SK-MEL-5 (cell line): Measurements from ENCODE around the gene H2AZ1. TPM values are rescaled to one million over a fixed set of nuclear protein-coding genes. Genes with fewer than 3 reads are reported as not detected.
"Not testable (repeated sequence)": the region's sequence is repeated elsewhere in the genome, so short reads cannot be mapped to it uniquely, and the experiment has no call there.

Experiments
- DNase-seq: peaks from one replicate; pipeline ENCODE4 v3.0.0-alpha.2; 2016; ENCODE audit warnings: low read depth, low spot score
- in situ Hi-C: cut with HindIII; loops from 2 replicates; pipeline ENCODE4 v1.10.0; 2016; ENCODE audit warnings: low sequenced_read_pairs, high pct_unique_total_duplicates, low pct_unique_long_range_greater_than_20kb
- polyA plus RNA-seq, 2 experiments: library from polyadenylated mRNA; depleted of rRNA; stranded (reverse); fragments of >200 nt; gene quantifications; 2 replicates each; pipeline ENCODE4 v1.2.3, GENCODE V29; 2015
- total RNA-seq: library from RNA; depleted of rRNA; stranded (reverse); fragments of >200 nt; shearing (Covaris generic); gene quantifications from 2 replicates; pipeline ENCODE4 v1.2.3, GENCODE V29; 2014; rRNA removed

Gene H2AZ1
- total RNA-seq = 837 and 844 TPM in 2 replicates
- polyA plus RNA-seq (2015; cell fraction: cytosol; rRNA removed) = 587 and 591 TPM in 2 replicates
- polyA plus RNA-seq (2015; cell fraction: nucleus; rRNA removed) = 486 and 490 TPM in 2 replicates

DNA sequence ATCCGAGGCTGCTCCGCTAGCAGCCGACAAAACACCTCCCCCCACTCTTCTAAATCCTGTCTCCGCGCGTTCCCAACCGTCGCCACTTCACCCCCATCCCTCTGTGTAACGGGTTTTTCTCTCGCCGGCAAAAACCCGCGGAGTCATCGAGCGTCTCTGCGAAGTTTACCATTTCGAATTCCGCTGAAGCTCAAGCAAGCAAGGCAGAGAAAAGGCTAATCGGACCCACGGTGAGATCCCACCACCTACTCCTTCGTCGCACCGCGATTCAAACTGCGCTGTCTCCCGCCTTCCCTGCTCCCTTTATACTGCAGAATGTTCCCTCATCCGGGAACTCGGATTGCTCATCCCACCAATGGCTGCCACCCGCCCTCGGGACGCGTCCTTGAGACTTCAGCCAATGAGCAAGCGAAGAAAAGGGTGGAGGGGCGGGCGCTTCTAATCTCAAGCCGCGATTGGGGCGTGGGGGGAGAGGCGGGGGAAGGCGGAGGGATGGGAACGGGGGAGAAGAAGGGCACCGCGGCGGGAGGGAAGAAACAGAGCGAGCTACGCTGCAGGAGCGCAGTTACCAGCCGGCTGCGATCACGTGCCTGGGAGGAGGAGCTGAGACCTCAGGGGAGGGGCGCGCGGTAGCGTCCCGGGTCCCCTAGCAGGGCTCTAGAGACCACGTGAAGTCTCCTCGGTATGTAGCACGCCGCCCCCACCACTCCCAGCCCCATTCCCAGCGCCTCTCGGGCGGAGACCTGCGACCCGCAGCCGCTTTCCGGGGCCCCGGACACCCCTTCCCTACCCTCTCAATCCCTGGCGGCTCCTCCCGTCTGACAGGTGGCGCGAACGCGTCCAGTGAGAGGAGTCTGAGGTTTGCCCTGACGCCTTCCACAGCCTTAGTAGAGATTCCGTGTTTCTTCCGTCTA lies at the start of gene H2AZ1:
Gene H2AZ1, minus strand, starts transcription at position 277 of the 914 bp plus-strand sequence. Its CDS starts 105 bp downstream, at position 172.
- in situ Hi-C loops = no loop called here
- DNase-seq = peak; percentile 98

DNA sequence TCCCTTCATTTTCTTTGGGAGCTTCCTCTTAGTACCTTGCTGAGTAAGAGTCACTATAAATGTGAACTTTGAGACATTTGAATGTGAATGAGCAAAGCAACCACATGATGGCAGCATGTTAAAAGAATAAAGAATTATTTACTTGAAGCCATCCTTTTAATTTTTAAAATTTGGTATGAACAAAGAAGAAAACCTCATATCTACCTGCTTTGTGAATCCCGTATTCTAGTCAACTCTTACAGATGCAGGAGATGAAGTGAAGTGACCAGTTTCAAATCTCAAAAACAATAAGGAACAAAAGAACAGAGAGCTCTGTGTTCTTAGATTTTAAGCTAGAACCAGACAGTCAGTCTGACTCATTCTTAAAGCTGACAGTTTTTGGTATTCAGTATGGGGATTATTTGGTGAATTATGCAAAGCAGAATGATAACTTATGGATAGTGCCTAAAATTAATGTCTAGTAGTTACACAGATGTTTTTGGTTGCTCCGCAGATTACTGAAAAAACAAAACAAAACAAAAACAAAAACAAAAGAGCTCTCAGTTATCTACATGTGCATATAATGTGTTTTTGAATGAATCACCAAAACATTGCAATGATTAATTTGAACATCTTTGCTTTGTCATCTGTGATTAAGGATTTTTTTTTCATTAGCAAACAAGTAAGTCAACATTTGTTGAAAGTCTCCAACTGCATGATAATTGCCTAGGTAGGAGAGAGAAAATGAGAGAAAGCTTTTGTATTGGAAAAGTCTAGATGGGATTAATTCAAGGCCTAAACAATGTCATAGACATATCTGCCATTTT lies 48.2 kb upstream of the H2AZ1 start:
- in situ Hi-C loops = no loop called here
- DNase-seq = peak; percentile 61

- no peak for DNase-seq
- in situ Hi-C loops = no loop called here
Observed at GRCh38 chr4:99991741-99992140, 41.7 kb upstream of the H2AZ1 start.

DNA sequence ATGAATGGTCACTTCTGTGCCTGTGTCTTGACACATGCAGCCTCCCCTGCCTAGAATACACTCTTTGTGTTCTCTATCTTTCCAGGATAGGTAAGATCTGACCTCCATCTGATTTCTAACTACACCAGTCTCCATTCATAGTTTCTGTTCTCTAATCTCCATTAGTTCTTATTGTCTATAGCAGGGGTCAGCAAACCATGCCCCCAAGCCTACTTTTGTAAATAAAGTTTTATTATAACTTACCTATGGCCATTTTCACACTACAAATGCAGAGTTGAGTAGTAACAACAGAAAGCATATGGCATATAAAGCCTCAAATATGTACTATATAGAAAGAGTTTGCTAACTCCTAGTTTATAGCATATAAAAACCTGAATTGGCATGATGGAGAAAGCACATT lies 37.6 kb upstream of the H2AZ1 start:
- in situ Hi-C loops = no loop called here

DNA sequence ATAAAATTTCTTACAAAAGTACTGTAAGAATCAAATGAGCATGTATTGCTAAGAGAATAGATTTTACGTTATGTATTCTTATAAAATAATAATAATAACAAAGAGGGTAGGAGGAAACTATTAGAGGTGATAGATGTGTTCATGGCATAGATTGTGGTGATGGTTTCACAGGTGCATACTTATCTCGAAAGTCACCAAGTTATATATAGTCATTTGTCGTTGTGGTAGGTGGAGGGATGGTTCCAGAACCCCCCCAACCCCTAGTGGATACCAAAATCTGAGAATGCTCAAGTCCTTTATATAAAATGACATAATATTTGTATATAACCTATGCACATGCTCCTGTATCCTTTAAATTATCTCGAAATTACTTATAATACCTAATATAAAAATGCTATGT lies 36.7 kb upstream of the H2AZ1 start:
- DNase-seq = no peak
- in situ Hi-C loops = no loop called here

More for the DNA sequence above, 37.6 kb upstream of the H2AZ1 start:
- peak; percentile 56 for DNase-seq

DNA sequence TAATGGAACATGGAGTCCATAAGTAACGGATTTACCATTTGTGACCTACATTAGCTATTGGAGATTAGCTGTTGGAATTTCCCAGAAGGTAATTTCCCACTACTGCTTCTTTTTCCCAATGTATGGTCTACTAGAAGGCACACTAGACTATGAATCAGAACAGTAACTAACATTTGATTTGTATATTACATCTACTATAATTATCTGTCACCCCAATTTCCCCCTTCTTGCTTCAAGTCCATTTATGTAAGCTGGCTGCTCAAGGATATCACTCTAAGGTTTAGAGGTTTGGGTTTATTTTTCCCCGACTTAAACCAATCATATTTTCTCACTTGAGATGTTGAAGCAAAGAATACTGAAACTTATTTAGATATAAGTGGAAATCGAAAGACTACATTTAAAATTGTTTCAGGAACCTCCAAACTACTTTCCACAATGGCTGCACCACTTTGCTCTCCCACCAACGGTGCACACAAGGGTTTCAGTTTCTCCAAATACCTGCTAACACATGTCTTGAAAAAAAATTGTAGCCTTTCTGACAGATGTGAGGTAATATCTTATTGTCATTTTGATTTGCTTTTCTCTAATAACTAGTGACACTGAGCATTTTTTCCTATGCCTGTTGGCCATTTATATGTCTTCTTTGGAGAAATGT lies 33.3 kb upstream of the H2AZ1 start:
- no peak for DNase-seq
- in situ Hi-C loops = no loop called here

DNA sequence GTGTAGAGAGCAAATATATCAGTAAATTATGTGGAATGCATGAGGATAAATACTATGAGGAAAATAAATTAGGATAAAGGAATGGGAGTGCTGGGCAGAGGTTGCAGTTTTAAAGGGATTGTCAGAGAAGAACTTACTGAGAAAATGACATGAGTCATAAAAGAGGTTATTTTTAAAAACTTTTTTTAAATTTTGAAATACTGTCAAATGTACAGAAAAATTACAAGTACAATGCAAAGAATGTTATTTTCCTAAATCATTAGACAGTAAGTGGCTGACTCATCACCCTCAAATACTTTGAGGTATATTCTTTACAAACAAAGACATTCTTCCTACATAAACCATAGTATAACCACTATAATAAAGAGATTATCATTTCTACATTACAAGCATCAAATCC lies 29.8 kb upstream of the H2AZ1 start:
- in situ Hi-C loops = no loop called here
- DNase-seq = no peak

- DNase-seq = no peak
- in situ Hi-C loops = no loop called here
Observed at GRCh38 chr4:99971453-99972111, 21.5 kb upstream of the H2AZ1 start.

GRCh38 chr4:99968330-99968729 lies 18.3 kb upstream of the H2AZ1 start:
- DNase-seq = no peak
- in situ Hi-C loops = no loop called here

DNA sequence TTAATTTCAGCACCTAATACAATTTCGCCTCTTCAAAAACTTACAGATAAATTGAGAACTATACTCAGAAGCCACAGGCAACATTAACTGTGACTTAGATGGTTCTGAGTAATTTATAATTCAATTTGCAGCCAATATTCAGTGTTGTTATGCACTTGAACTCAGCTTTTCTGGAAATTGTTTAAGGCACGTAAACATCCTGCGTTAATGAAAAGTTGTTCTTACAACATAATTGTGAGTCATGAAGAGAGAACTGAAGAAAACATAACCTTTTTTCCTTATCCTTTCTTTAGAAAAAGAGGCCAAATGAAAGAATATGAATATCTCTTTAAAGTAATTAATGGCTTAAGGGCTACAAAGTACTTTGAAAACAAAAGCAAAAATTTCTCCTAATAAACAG lies 16.6 kb upstream of the H2AZ1 start:
- no peak for DNase-seq
- in situ Hi-C loops = no loop called here

GRCh38 chr4:99965674-99966350 lies 15.7 kb upstream of the H2AZ1 start:
- in situ Hi-C loops = no loop called here
- DNase-seq = peak; percentile 94

DNA sequence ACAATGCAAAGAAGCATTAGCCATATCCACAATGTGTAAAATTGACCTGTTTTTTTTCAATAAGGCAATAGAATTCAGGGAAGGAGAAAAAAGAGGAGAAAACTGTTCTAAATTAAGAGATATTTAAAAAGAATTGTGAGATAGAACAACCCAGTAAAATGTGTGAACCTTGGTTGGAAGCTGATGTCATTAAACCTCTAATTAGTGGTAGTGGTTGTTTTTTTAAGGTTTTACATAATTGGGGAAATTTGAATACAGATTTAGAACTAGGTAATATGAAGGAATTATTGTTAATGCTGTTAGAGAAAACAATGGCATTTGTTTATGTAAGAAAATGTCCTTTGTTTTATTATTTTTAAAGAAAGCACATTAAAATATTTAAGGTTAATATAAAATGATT lies 15.1 kb upstream of the H2AZ1 start:
- no peak for DNase-seq
- in situ Hi-C loops = no loop called here

- no peak for DNase-seq
- in situ Hi-C loops = no loop called here
Observed at GRCh38 chr4:99961711-99962110, 11.6 kb upstream of the H2AZ1 start.

GRCh38 chr4:99960648-99961047 lies 10.6 kb upstream of the H2AZ1 start:
- in situ Hi-C loops = no loop called here

GRCh38 chr4:99958207-99958606 lies 8.1 kb upstream of the H2AZ1 start:
- DNase-seq, in situ Hi-C loops: not testable (repeated sequence)

More at GRCh38 chr4:99960648-99961047, 10.6 kb upstream of the H2AZ1 start:
- DNase-seq = no peak

DNA sequence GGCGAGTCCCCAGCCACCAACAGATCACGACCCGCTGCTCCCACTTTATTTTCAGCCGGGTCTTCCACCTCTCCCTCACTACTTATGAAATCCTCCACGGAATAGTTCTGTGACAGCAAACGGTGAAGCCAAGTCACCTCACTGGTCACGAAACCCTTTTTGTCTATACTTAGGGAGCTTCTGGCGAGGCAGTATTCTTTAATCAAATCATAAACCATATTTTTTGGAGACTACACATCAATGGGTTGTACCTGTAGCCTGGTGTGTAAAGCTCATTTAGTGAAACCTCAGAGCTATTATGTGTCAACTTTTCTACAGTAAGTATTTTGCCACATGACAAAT lies 809 bp upstream of the H2AZ1 start:
- in situ Hi-C loops = no loop called here
- DNase-seq = no peak
